Mucosa of rectum (tissue), 2 donors: ENCODE data around the gene CCL19.

Source experiments
- H3K27ac ChIP-seq, 2 donors: one replicate each; pipeline ENCODE4 v1.7.0; 2013; ENCODE audit warnings: inconsistent platforms in 2 of 2, low read depth in 2 of 2, low read length in 2 of 2
- H3K27me3 ChIP-seq, 2 donors: one replicate each; pipeline ENCODE4 v1.7.0; 2013; ENCODE audit warnings: low read length in 2 of 2; ENCODE audit not compliant: control insufficient read depth in 2 of 2, insufficient read depth in 2 of 2
- H3K36me3 ChIP-seq, 2 donors: one replicate each; pipeline ENCODE4 v1.7.0; 2013; ENCODE audit warnings: low read length in 2 of 2; ENCODE audit not compliant: control insufficient read depth in 2 of 2, insufficient read depth in 2 of 2
- H3K4me1 ChIP-seq, 2 donors: one replicate each; pipeline ENCODE4 v1.7.0; 2013; ENCODE audit warnings: low read length in 2 of 2, mild to moderate bottlenecking in 1 of 2; ENCODE audit not compliant: control insufficient read depth in 2 of 2, insufficient read depth in 2 of 2
- H3K4me3 ChIP-seq, 2 donors: one replicate each; pipeline ENCODE4 v1.7.0; 2013; ENCODE audit warnings: low read length in 2 of 2
- H3K9ac ChIP-seq, 2 donors: one replicate each; pipeline ENCODE4 v1.7.0; 2013; ENCODE audit warnings: low read length in 2 of 2, low read depth in 1 of 2, mild to moderate bottlenecking in 1 of 2
- H3K9me3 ChIP-seq, 2 donors: one replicate each; pipeline ENCODE4 v1.7.0; 2013; ENCODE audit warnings: low read length in 2 of 2; ENCODE audit not compliant: control insufficient read depth in 2 of 2
- donor health status: healthy.
- donor health status: Normal muscosa, but diverticular disease.

The CCL19 gene

GRCh38 chr9:34716711-34717110, 25.6 kb upstream of the CCL19 start:
- H3K27me3 ChIP-seq: peaks cover 0 to 6% of the 10 kb centered on the region in 2 donors
- no peak overlapping the region for H3K4me3 ChIP-seq
- H3K36me3 ChIP-seq: no peaks in the 10 kb centered on the region
- H3K27ac ChIP-seq: no peak overlapping the region
- H3K9me3 ChIP-seq: no peaks in the 10 kb centered on the region
- no peak overlapping the region for H3K9ac ChIP-seq
- no peaks in the 10 kb centered on the region for H3K4me1 ChIP-seq

GRCh38 chr9:34715639-34716215, 24.7 kb upstream of the CCL19 start:
- Histone ChIP-seq H3K27ac (no peak overlapping the region), H3K4me1 (no peaks in the 10 kb centered on the region), H3K27me3 (peaks cover 0 to 6% of the 10 kb centered on the region in 2 donors), H3K36me3 (no peaks in the 10 kb centered on the region), H3K9ac (no peak overlapping the region), H3K9me3 (no peaks in the 10 kb centered on the region), H3K4me3 (no peak overlapping the region)

GRCh38 chr9:34714007-34714406, 22.9 kb upstream of the CCL19 start:
- Histone ChIP-seq H3K4me3 (no peak overlapping the region), H3K27me3 (peaks cover 0 to 6% of the 10 kb centered on the region in 2 donors), H3K4me1 (peaks cover 0 to 2% of the 10 kb centered on the region in 2 donors), H3K36me3 (no peaks in the 10 kb centered on the region), H3K9ac (no peak overlapping the region), H3K27ac (no peak overlapping the region), H3K9me3 (no peaks in the 10 kb centered on the region)

GRCh38 chr9:34712140-34712539, 21.1 kb upstream of the CCL19 start:
- no peak overlapping the region for H3K4me3 ChIP-seq
- no peak overlapping the region for H3K9ac ChIP-seq
- peaks cover 0 to 6% of the 10 kb centered on the region in 2 donors for H3K27me3 ChIP-seq
- H3K27ac ChIP-seq: no peak overlapping the region
- no peaks in the 10 kb centered on the region for H3K9me3 ChIP-seq
- H3K4me1 ChIP-seq: peaks cover 0 to 2% of the 10 kb centered on the region in 2 donors
- H3K36me3 ChIP-seq: no peaks in the 10 kb centered on the region

GRCh38 chr9:34710023-34710422, 18.9 kb upstream of the CCL19 start, which contains the start of gene CCL21:
Gene CCL21, minus strand, starts transcription at chr9:34710136. Its CDS starts 70 bp downstream, at chr9:34710066.
- H3K4me3 ChIP-seq: no peak within 1 kb of the TSS
- H3K36me3 ChIP-seq: no peaks in the 10 kb centered on the region
- H3K27ac ChIP-seq: peak within 1 kb of the TSS in 1 of 2 donors; percentile 9
- peaks cover 0 to 3% of the 10 kb centered on the region in 2 donors for H3K27me3 ChIP-seq
- no peak within 1 kb of the TSS for H3K9ac ChIP-seq
- H3K4me1 ChIP-seq: peaks cover 0 to 2% of the 10 kb centered on the region in 2 donors
- H3K9me3 ChIP-seq: no peaks in the 10 kb centered on the region

GRCh38 chr9:34709196-34709978, 18.3 kb upstream of the CCL19 start:
- Histone ChIP-seq H3K27ac (peak overlapping the region in 1 of 2 donors; percentile 9), H3K36me3 (no peaks in the 10 kb centered on the region), H3K27me3 (peaks cover 0 to 3% of the 10 kb centered on the region in 2 donors)

GRCh38 chr9:34707130-34707529, 16.1 kb upstream of the CCL19 start:
- H3K27me3 ChIP-seq: no peaks in the 10 kb centered on the region
- no peak overlapping the region for H3K4me3 ChIP-seq
- H3K36me3 ChIP-seq: no peaks in the 10 kb centered on the region
- H3K4me1 ChIP-seq: peaks cover 0 to 2% of the 10 kb centered on the region in 2 donors
- no peak overlapping the region for H3K9ac ChIP-seq
- H3K27ac ChIP-seq: no peak overlapping the region
- no peaks in the 10 kb centered on the region for H3K9me3 ChIP-seq

More at GRCh38 chr9:34709196-34709978, 18.3 kb upstream of the CCL19 start:
- H3K9me3 ChIP-seq: no peaks in the 10 kb centered on the region
- peaks cover 0 to 2% of the 10 kb centered on the region in 2 donors for H3K4me1 ChIP-seq
- no peak overlapping the region for H3K4me3 ChIP-seq
- no peak overlapping the region for H3K9ac ChIP-seq

- Histone ChIP-seq H3K36me3 (no peaks in the 10 kb centered on the region), H3K27me3 (peaks cover 0 to 3% of the 10 kb centered on the region in 2 donors), H3K4me1 (peaks cover 3 to 5% of the 10 kb centered on the region in 2 donors), H3K9me3 (no peaks in the 10 kb centered on the region), H3K4me3 (peak overlapping the region; percentile 69 to 80), H3K9ac (peak overlapping the region; percentile 49 to 52), H3K27ac (peak overlapping the region; percentile 67)
These were observed 11.0 kb upstream of the CCL19 start for GRCh38 chr9:34701769-34702736.

- Histone ChIP-seq H3K9me3 (no peaks in the 10 kb centered on the region), H3K4me3 (peak overlapping the region; percentile 69 to 80), H3K9ac (peak overlapping the region in 1 of 2 donors; percentile 49), H3K27ac (peak overlapping the region; percentile 67), H3K4me1 (peaks cover 3 to 5% of the 10 kb centered on the region in 2 donors), H3K27me3 (peaks cover 0 to 3% of the 10 kb centered on the region in 2 donors), H3K36me3 (no peaks in the 10 kb centered on the region)
These were observed 10.1 kb upstream of the CCL19 start for GRCh38 chr9:34701023-34701768.
